C1 segment of cervical spinal cord (tissue), 14 donors: ENCODE measurements around the gene PHYHD1.

Source experiments
- DNase-seq, 14 donors: peaks; one replicate each; lab custom pipeline; 2025; lab: John Stamatoyannopoulos, UW

The PHYHD1 gene

GRCh38 chr9:128969491-128969890 lies 48.7 kb downstream of the PHYHD1 start:
- DNase-seq = no peak

DNA sequence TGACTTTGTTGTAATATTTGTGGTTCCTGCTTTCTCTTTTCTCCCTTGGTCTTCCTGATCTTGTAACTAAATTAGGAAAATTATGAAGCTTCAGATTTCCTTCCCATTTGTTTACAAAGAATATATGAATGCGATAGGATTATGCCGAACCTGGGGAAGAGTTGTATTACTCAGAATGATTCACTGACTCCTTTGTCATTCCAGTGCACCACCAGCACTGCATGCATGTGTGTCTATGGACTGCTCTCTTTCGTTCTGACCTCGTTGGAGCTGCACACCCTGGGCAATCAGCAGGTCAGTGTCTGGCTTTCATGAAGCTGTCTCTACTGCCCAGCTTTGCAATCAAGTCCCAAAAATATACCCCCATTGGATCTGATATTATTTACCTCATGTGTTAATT lies 52.2 kb downstream of the PHYHD1 start:
- no peak for DNase-seq

GRCh38 chr9:128979111-128979510 lies 58.3 kb downstream of the PHYHD1 start:
- DNase-seq = no peak

DNA sequence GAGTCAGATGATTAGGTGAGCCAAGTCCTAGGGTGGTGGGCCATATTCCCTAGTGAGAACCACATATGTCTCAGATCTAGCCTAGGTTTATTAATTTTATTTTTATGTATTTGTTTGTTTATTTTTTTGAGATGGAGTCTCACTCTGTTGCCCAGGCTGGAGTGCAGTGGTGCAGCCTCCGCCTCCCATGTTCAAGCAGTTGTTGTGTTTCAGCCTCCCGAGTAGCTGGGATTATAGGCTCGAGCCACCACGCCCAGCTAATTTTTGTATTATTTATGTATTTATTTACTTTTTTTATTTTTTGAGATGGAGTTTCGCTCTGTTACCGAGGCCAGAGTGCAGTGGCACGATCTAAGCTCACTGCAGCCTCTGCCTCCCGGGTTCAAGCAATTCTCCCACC lies 62.8 kb downstream of the PHYHD1 start:
- DNase-seq = no peak

DNA sequence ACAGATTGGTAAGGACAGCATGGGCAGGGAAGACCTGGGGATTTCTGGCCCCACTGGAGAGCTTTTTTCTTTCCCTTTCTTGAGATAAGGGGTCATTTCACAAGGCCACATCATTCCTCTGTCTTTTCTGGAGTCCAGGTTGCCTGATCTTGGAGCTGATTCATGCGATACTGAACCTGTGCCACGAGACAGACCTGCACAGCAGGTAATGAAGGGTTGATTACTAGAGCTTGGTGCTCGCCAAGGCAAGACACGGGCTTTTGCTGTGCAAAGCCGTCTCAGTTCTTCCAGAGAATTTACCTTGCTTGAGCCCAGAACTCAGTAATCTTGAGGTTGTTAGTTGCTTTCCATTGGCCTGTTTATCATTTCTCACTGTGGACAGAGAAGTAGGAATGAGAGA lies 65.9 kb downstream of the PHYHD1 start:
- DNase-seq = peak in 1 of 14 donors; percentile 30

DNA sequence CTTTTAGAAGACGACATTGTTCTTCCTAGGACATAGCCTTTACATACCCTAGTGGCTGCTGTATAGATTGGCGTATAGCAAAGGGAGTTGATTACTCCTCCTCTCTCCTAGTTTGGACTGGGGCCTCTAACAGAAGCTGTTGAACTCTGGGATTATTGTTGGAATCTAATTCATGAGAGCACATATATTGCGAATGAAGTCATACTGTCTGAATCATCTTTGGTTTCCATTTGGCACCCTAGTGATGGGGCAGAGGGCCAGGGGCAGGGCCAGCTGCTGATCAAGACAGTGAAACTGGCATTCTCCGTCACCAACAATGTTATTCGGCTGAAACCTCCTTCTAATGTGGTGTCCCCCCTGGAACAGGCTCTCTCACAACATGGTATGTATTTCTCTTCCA lies 67.0 kb downstream of the PHYHD1 start:
- peak in 2 of 14 donors; percentile 14 to 15 for DNase-seq
